ENCODE measurements around the gene DOC2B.
A peak's percentile ranks its signal among the peaks of the same experiment; 100 is the strongest.

The DOC2B gene

GRCh38 chr17:179066-179432 lies 2.4 kb downstream of the DOC2B start:
- ChIA-PET CTCF (no interaction called here), POLR2A (interaction anchor here (0.6 kb wide), 1 partner anchor 17 kb away, joined by 4 read pairs; no protein-coding TSS in a partner anchor)
- Histone ChIP-seq H3K9me3 (ENCODE audit: control insufficient read depth, insufficient read depth, low read depth, low read length) (no peaks in the 10 kb centered on the region), H3K36me3 (ENCODE audit: control insufficient read depth in 2 of 2, insufficient read depth in 1 of 2, low read length in 2 of 2) (no peaks in the 10 kb centered on the region), H3K4me1 (ENCODE audit: control insufficient read depth, insufficient read depth, low read length) (no peaks in the 10 kb centered on the region), H3K27ac (ENCODE audit: extremely low read depth, low read depth, low read length) (no peak overlapping the region), H3K4me3 (ENCODE audit: low read depth, low read length) (no peak overlapping the region)
- peak; percentile 56 for TF ChIP-seq ZIC2 (tag by site-specific recombination; IDR thresholded peaks at IDR 0.05)
- no peak for TF ChIP-seq ZNF404 (tag by site-specific recombination; IDR thresholded peaks at IDR 0.05)
- no peak for TF ChIP-seq OVOL3 (tag by site-specific recombination; IDR thresholded peaks at IDR 0.05)
- no peak for TF ChIP-seq ZBTB17 (tag by site-specific recombination; IDR thresholded peaks at IDR 0.05)
- TF ChIP-seq ZBTB10 (tag by site-specific recombination; IDR thresholded peaks at IDR 0.05), result no peak
- TF ChIP-seq ZBTB48 (tag by site-specific recombination; IDR thresholded peaks at IDR 0.05), result 0 out of 2 replicates have a peak, but pooled peaks have one; percentile 14
- TF ChIP-seq GLIS2 (tag by site-specific recombination; IDR thresholded peaks at IDR 0.05), result no peak; the same call in 1 of the 2 replicates

GRCh38 chr17:178292-179065 lies 3.0 kb downstream of the DOC2B start:
- H3K4me3 ChIP-seq (ENCODE audit: low read depth, low read length), result no peak overlapping the region
- H3K36me3 ChIP-seq (ENCODE audit: control insufficient read depth in 2 of 2, insufficient read depth in 1 of 2, low read length in 2 of 2), result no peaks in the 10 kb centered on the region
- CTCF ChIA-PET, result interaction anchor here (0.7 kb wide), 1 partner anchor 575 kb away, joined by 3 read pairs; no protein-coding TSS in a partner anchor
- no peaks in the 10 kb centered on the region for H3K9me3 ChIP-seq (ENCODE audit: control insufficient read depth, insufficient read depth, low read depth, low read length)
- POLR2A ChIA-PET, result interaction anchor here (0.6 kb wide), 1 partner anchor 16 kb away, joined by 4 read pairs; no protein-coding TSS in a partner anchor
- H3K27ac ChIP-seq (ENCODE audit: extremely low read depth, low read depth, low read length), result no peak overlapping the region
- TF ChIP-seq TSHZ1 (tag by site-specific recombination; IDR thresholded peaks at IDR 0.05; ENCODE audit: borderline replicate concordance) (no peak), ZNF404 (tag by site-specific recombination; IDR thresholded peaks at IDR 0.05) (no peak), REPIN1 (tag by site-specific recombination; IDR thresholded peaks at IDR 0.05; ENCODE audit: low read depth) (no peak), ZSCAN30 (tag by site-specific recombination; IDR thresholded peaks at IDR 0.05) (no peak), ZBTB49 (tag by site-specific recombination; IDR thresholded peaks at IDR 0.05; ENCODE audit: low read depth) (no peak), GLIS2 (tag by site-specific recombination; IDR thresholded peaks at IDR 0.05) (0 out of 2 replicates have a peak, but pooled peaks have one; percentile 60), SCRT2 (tag by site-specific recombination; IDR thresholded peaks at IDR 0.05) (peak; percentile 84), ZNF660 (tag by site-specific recombination; IDR thresholded peaks at IDR 0.05) (no peak), ZNF398 (tag by site-specific recombination; IDR thresholded peaks at IDR 0.05) (peak; percentile 93), PBX3 (CRISPR knock-in tag; IDR thresholded peaks at IDR 0.05) (no peak), SP2 (tag by site-specific recombination; IDR thresholded peaks at IDR 0.05) (no peak)
- no peaks in the 10 kb centered on the region for H3K4me1 ChIP-seq (ENCODE audit: control insufficient read depth, insufficient read depth, low read length)

Data from HEK293 (cell line).